ENCODE data around the gene MIA.
"Not testable (repeated sequence)": the region's sequence is repeated elsewhere in the genome, so short reads cannot be mapped to it uniquely, and the experiment has no call there.

Gene MIA

GRCh38 chr19:40822704-40823553 is 47.6 kb downstream of the MIA start:
- not testable (repeated sequence) for DNase-seq (ENCODE audit: low spot score)

GRCh38 chr19:40824916-40825315 is 49.6 kb downstream of the MIA start:
- not testable (repeated sequence) for DNase-seq (ENCODE audit: low spot score)

- not testable (repeated sequence) for DNase-seq (ENCODE audit: low spot score)
Measured at GRCh38 chr19:40825460-40826095, 50.3 kb downstream of the MIA start.

- not testable (repeated sequence) for DNase-seq (ENCODE audit: low spot score)
Measured at GRCh38 chr19:40826312-40826698, 51.0 kb downstream of the MIA start.

GRCh38 chr19:40826699-40827385 is 51.5 kb downstream of the MIA start:
- DNase-seq (ENCODE audit: low spot score) = not testable (repeated sequence)

All from ecto neural progenitor cell (in vitro differentiated cells).